ENCODE data around the gene CDH13.

Gene CDH13

GRCh38 chr16:82754716-82755513, 128.1 kb downstream of the CDH13 start:
- Histone ChIP-seq H3K4me3 (ENCODE audit: low read depth in 1 of 2, low read length in 2 of 2) (no peak overlapping the region), H3K27me3 (ENCODE audit: insufficient read depth, low read length, poor library complexity) (no peaks in the 10 kb centered on the region), H3K36me3 (ENCODE audit: insufficient read depth, low read length) (no peaks in the 10 kb centered on the region), H4K20me1 (ENCODE audit: insufficient read depth, low read length) (no peaks in the 10 kb centered on the region), H3K9ac (ENCODE audit: low read depth, low read length) (no peak overlapping the region), H3K4me1 (ENCODE audit: insufficient read depth, low read length) (no peaks in the 10 kb centered on the region), H3K27ac (ENCODE audit: low read length) (no peak overlapping the region), H3K9me3 (ENCODE audit: insufficient read depth, low read length, severe bottlenecking) (no peaks in the 10 kb centered on the region), H3K4me2 (ENCODE audit: insufficient read depth, low read length) (no peak overlapping the region), H3K79me2 (ENCODE audit: insufficient read depth, low read length) (no peaks in the 10 kb centered on the region), H2AFZ (ENCODE audit: low read depth, low read length) (no peak overlapping the region)
- DNase-seq (no peak), ATAC-seq (ENCODE audit: insufficient read depth, low read depth) (no peak)
- no peak for TF ChIP-seq CTCF (IDR thresholded peaks at IDR 0.05; ENCODE audit: borderline replicate concordance, extremely low read depth, low read length, poor library complexity, severe bottlenecking)
- no peak for TF ChIP-seq EZH2 (IDR thresholded peaks at IDR 0.05; ENCODE audit: borderline replicate concordance, low read depth, low read length, severe bottlenecking)

- H3K9ac ChIP-seq (ENCODE audit: low read depth, low read length): no peak overlapping the region
- no peak for DNase-seq
- TF ChIP-seq CTCF (IDR thresholded peaks at IDR 0.05; ENCODE audit: borderline replicate concordance, extremely low read depth, low read length, poor library complexity, severe bottlenecking) (no peak), EZH2 (IDR thresholded peaks at IDR 0.05; ENCODE audit: borderline replicate concordance, low read depth, low read length, severe bottlenecking) (no peak)
Observed at GRCh38 chr16:82755570-82756282, 129.0 kb downstream of the CDH13 start.

DNA sequence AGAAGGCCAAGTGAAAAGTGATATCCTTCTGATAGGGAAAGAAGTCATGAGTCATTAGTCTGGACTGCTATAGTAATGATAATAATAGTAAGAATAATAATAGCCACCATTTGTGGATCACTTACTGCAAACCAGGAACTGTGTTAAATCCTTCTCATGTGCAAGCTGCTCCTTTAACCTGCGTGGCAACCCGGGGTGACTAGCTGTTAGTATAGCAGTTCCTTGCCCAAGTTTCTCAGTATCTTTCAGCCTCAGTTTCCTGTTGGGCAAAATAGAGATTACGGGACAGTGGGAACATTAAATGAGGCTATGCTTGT, 129.5 kb downstream of the CDH13 start:
- H3K27ac ChIP-seq (ENCODE audit: low read length): no peak overlapping the region
- DNase-seq: no peak
- H3K4me1 ChIP-seq (ENCODE audit: insufficient read depth, low read length): no peaks in the 10 kb centered on the region
- TF ChIP-seq CTCF (IDR thresholded peaks at IDR 0.05; ENCODE audit: borderline replicate concordance, extremely low read depth, low read length, poor library complexity, severe bottlenecking) (no peak), EZH2 (IDR thresholded peaks at IDR 0.05; ENCODE audit: borderline replicate concordance, low read depth, low read length, severe bottlenecking) (no peak)
- H3K36me3 ChIP-seq (ENCODE audit: insufficient read depth, low read length): no peaks in the 10 kb centered on the region
- H3K9ac ChIP-seq (ENCODE audit: low read depth, low read length): no peak overlapping the region
- no peak overlapping the region for H3K4me2 ChIP-seq (ENCODE audit: insufficient read depth, low read length)
- no peaks in the 10 kb centered on the region for H3K27me3 ChIP-seq (ENCODE audit: insufficient read depth, low read length, poor library complexity)
- no peaks in the 10 kb centered on the region for H3K79me2 ChIP-seq (ENCODE audit: insufficient read depth, low read length)
- no peak overlapping the region for H2AFZ ChIP-seq (ENCODE audit: low read depth, low read length)
- no peaks in the 10 kb centered on the region for H4K20me1 ChIP-seq (ENCODE audit: insufficient read depth, low read length)
- ATAC-seq (ENCODE audit: insufficient read depth, low read depth): no peak
- no peaks in the 10 kb centered on the region for H3K9me3 ChIP-seq (ENCODE audit: insufficient read depth, low read length, severe bottlenecking)
- no peak overlapping the region for H3K4me3 ChIP-seq (ENCODE audit: low read depth in 1 of 2, low read length in 2 of 2)

More at GRCh38 chr16:82755570-82756282, 129.0 kb downstream of the CDH13 start:
- Histone ChIP-seq H4K20me1 (ENCODE audit: insufficient read depth, low read length) (no peaks in the 10 kb centered on the region), H3K4me2 (ENCODE audit: insufficient read depth, low read length) (no peak overlapping the region), H3K27me3 (ENCODE audit: insufficient read depth, low read length, poor library complexity) (no peaks in the 10 kb centered on the region), H3K27ac (ENCODE audit: low read length) (no peak overlapping the region), H2AFZ (ENCODE audit: low read depth, low read length) (no peak overlapping the region), H3K9me3 (ENCODE audit: insufficient read depth, low read length, severe bottlenecking) (no peaks in the 10 kb centered on the region), H3K4me3 (ENCODE audit: low read depth in 1 of 2, low read length in 2 of 2) (no peak overlapping the region), H3K4me1 (ENCODE audit: insufficient read depth, low read length) (no peaks in the 10 kb centered on the region), H3K36me3 (ENCODE audit: insufficient read depth, low read length) (no peaks in the 10 kb centered on the region), H3K79me2 (ENCODE audit: insufficient read depth, low read length) (no peaks in the 10 kb centered on the region)
- no peak for ATAC-seq (ENCODE audit: insufficient read depth, low read depth)
